Measurements from ENCODE around the gene SMURF2. TPM values are rescaled to one million over a fixed set of nuclear protein-coding genes. Genes with fewer than 3 reads are reported as not detected.
"Not testable (repeated sequence)": the region's sequence is repeated elsewhere in the genome, so short reads cannot be mapped to it uniquely, and the experiment has no call there.

SMURF2 gene
- total RNA-seq, 1 donor = 90.5 TPM

- peaks cover 31% of the 10 kb centered on the region for H3K4me1 ChIP-seq (ENCODE audit: insufficient read depth, low read length)
- H3K4me2 ChIP-seq (ENCODE audit: insufficient read depth, low read length) = peak overlapping the region; percentile 65
- not testable (repeated sequence) for H3K27me3 ChIP-seq (ENCODE audit: insufficient read depth, low read length); H3K4me3 ChIP-seq (ENCODE audit: insufficient read depth, low read length); H4K20me1 ChIP-seq (ENCODE audit: insufficient read depth, low read length); DNase-seq (ENCODE audit: insufficient read length, low spot score, missing footprints); H3K9me3 ChIP-seq (ENCODE audit: low read depth, low read length)
- peak overlapping the region; percentile 64 for H3K27ac ChIP-seq (ENCODE audit: low read depth, low read length)
- H3K79me2 ChIP-seq (ENCODE audit: insufficient read depth, low read length) = peaks cover 37% of the 10 kb centered on the region
- peaks cover 10% of the 10 kb centered on the region for H3K36me3 ChIP-seq (ENCODE audit: insufficient read depth, low read length)
- peak overlapping the region; percentile 68 for H2AFZ ChIP-seq (ENCODE audit: low read length)
Observed at GRCh38 chr17:64664299-64664981, 2.3 kb upstream of the SMURF2 start.

GRCh38 chr17:64663836-64664235 lies 1.7 kb upstream of the SMURF2 start:
- peaks cover 43% of the 10 kb centered on the region for H3K79me2 ChIP-seq (ENCODE audit: insufficient read depth, low read length)
- H3K27me3 ChIP-seq (ENCODE audit: insufficient read depth, low read length); H3K4me2 ChIP-seq (ENCODE audit: insufficient read depth, low read length): not testable (repeated sequence)

GRCh38 chr17:64662774-64663367 lies 764 bp upstream of the SMURF2 start:
- no peaks in the 10 kb centered on the region for H3K9me3 ChIP-seq (ENCODE audit: low read depth, low read length)
- peaks cover 53% of the 10 kb centered on the region for H3K79me2 ChIP-seq (ENCODE audit: insufficient read depth, low read length)
- peak overlapping the region; percentile 91 for H3K4me2 ChIP-seq (ENCODE audit: insufficient read depth, low read length)
- no peak for DNase-seq (ENCODE audit: insufficient read length, low spot score, missing footprints)
- H3K4me3 ChIP-seq (ENCODE audit: insufficient read depth, low read length) = peak overlapping the region; percentile 93
- peaks cover 10% of the 10 kb centered on the region for H3K36me3 ChIP-seq (ENCODE audit: insufficient read depth, low read length)
- no peaks in the 10 kb centered on the region for H3K27me3 ChIP-seq (ENCODE audit: insufficient read depth, low read length)
- no peak for TF ChIP-seq CTCF (IDR thresholded peaks at IDR 0.05; ENCODE audit: extremely low read depth, low read depth, low read length)
- peaks cover 15% of the 10 kb centered on the region for H4K20me1 ChIP-seq (ENCODE audit: insufficient read depth, low read length)
- peak overlapping the region; percentile 25 for H2AFZ ChIP-seq (ENCODE audit: low read length)
- H3K27ac ChIP-seq (ENCODE audit: low read depth, low read length) = peak overlapping the region; percentile 52
- peaks cover 33% of the 10 kb centered on the region for H3K4me1 ChIP-seq (ENCODE audit: insufficient read depth, low read length)

More at GRCh38 chr17:64663836-64664235, 1.7 kb upstream of the SMURF2 start:
- not testable (repeated sequence) for DNase-seq (ENCODE audit: insufficient read length, low spot score, missing footprints); H3K4me3 ChIP-seq (ENCODE audit: insufficient read depth, low read length); H3K27ac ChIP-seq (ENCODE audit: low read depth, low read length); H2AFZ ChIP-seq (ENCODE audit: low read length); H3K9me3 ChIP-seq (ENCODE audit: low read depth, low read length)
- H3K4me1 ChIP-seq (ENCODE audit: insufficient read depth, low read length) = peaks cover 32% of the 10 kb centered on the region
- H3K36me3 ChIP-seq (ENCODE audit: insufficient read depth, low read length) = peaks cover 10% of the 10 kb centered on the region
- peaks cover 12% of the 10 kb centered on the region for H4K20me1 ChIP-seq (ENCODE audit: insufficient read depth, low read length)

- H3K36me3 ChIP-seq (ENCODE audit: insufficient read depth, low read length) = peaks cover 14% of the 10 kb centered on the region
- TF ChIP-seq CTCF (IDR thresholded peaks at IDR 0.05; ENCODE audit: extremely low read depth, low read depth, low read length) = no peak
- no peaks in the 10 kb centered on the region for H3K27me3 ChIP-seq (ENCODE audit: insufficient read depth, low read length)
- peak overlapping the region; percentile 81 for H3K27ac ChIP-seq (ENCODE audit: low read depth, low read length)
- H3K9me3 ChIP-seq (ENCODE audit: low read depth, low read length) = no peaks in the 10 kb centered on the region
- peaks cover 42% of the 10 kb centered on the region for H3K4me1 ChIP-seq (ENCODE audit: insufficient read depth, low read length)
- no peak for DNase-seq (ENCODE audit: insufficient read length, low spot score, missing footprints)
- peaks cover 23% of the 10 kb centered on the region for H4K20me1 ChIP-seq (ENCODE audit: insufficient read depth, low read length)
- peaks cover 65% of the 10 kb centered on the region for H3K79me2 ChIP-seq (ENCODE audit: insufficient read depth, low read length)
- H3K4me2 ChIP-seq (ENCODE audit: insufficient read depth, low read length) = peak overlapping the region; percentile 83
- H3K4me3 ChIP-seq (ENCODE audit: insufficient read depth, low read length) = peak overlapping the region; percentile 93
- no peak overlapping the region for H2AFZ ChIP-seq (ENCODE audit: low read length)
Observed at GRCh38 chr17:64661726-64661975, 456 bp downstream of the SMURF2 start.

- peaks cover 25% of the 10 kb centered on the region for H4K20me1 ChIP-seq (ENCODE audit: insufficient read depth, low read length)
Observed at GRCh38 chr17:64660978-64661725, 955 bp downstream of the SMURF2 start.

GRCh38 chr17:64660195-64660977 lies 1.7 kb downstream of the SMURF2 start:
- not testable (repeated sequence) for H2AFZ ChIP-seq (ENCODE audit: low read length); H3K9me3 ChIP-seq (ENCODE audit: low read depth, low read length); H3K27me3 ChIP-seq (ENCODE audit: insufficient read depth, low read length)
- H3K27ac ChIP-seq (ENCODE audit: low read depth, low read length) = peak overlapping the region; percentile 81
- peaks cover 44% of the 10 kb centered on the region for H3K4me1 ChIP-seq (ENCODE audit: insufficient read depth, low read length)
- peaks cover 28% of the 10 kb centered on the region for H4K20me1 ChIP-seq (ENCODE audit: insufficient read depth, low read length)
- H3K4me2 ChIP-seq (ENCODE audit: insufficient read depth, low read length) = peak overlapping the region; percentile 83
- H3K79me2 ChIP-seq (ENCODE audit: insufficient read depth, low read length) = peaks cover 78% of the 10 kb centered on the region
- DNase-seq (ENCODE audit: insufficient read length, low spot score, missing footprints) = peak; percentile 87
- H3K4me3 ChIP-seq (ENCODE audit: insufficient read depth, low read length) = peak overlapping the region; percentile 93
- H3K36me3 ChIP-seq (ENCODE audit: insufficient read depth, low read length) = peaks cover 17% of the 10 kb centered on the region

More at GRCh38 chr17:64660978-64661725, 955 bp downstream of the SMURF2 start:
- peaks cover 70% of the 10 kb centered on the region for H3K79me2 ChIP-seq (ENCODE audit: insufficient read depth, low read length)
- not testable (repeated sequence) for H3K9me3 ChIP-seq (ENCODE audit: low read depth, low read length); H3K27me3 ChIP-seq (ENCODE audit: insufficient read depth, low read length); H2AFZ ChIP-seq (ENCODE audit: low read length)
- H3K4me3 ChIP-seq (ENCODE audit: insufficient read depth, low read length) = peak overlapping the region; percentile 93
- DNase-seq (ENCODE audit: insufficient read length, low spot score, missing footprints) = peak; percentile 80
- peak overlapping the region; percentile 83 for H3K4me2 ChIP-seq (ENCODE audit: insufficient read depth, low read length)
- peaks cover 44% of the 10 kb centered on the region for H3K4me1 ChIP-seq (ENCODE audit: insufficient read depth, low read length)
- H3K27ac ChIP-seq (ENCODE audit: low read depth, low read length) = peak overlapping the region; percentile 81
- peaks cover 17% of the 10 kb centered on the region for H3K36me3 ChIP-seq (ENCODE audit: insufficient read depth, low read length)
